Heart right ventricle (tissue), 16 donors: ENCODE data around the gene GALNT8. TPM values are rescaled to one million over a fixed set of nuclear protein-coding genes. Genes with fewer than 3 reads are reported as not detected.

Source experiments
- ATAC-seq, 8 donors: fragments of 200-7000 bp; cut with Tn5 transposase; one replicate each; pipeline ENCODE4 v1.9.1; 2020; ENCODE audit warnings: mild to moderate bottlenecking in 8 of 8, moderate library complexity in 8 of 8, moderate number of reproducible peaks in 1 of 8
- DNase-seq, 2 donors: peaks; one replicate each; pipeline ENCODE4 v3.0.0-alpha.2; 2020
- H3K27ac ChIP-seq, 10 donors: fragments of 200-600 bp; sonication (generic) in 2 of 10; one replicate each; pipeline versions ENCODE4 v1.5.0 to v1.8.0; 2020 to 2022; ENCODE audit warnings: mild to moderate bottlenecking in 3 of 10
- H3K27me3 ChIP-seq, 7 donors: fragments of 200-600 bp; one replicate each; pipeline ENCODE4 v1.8.0; 2021 to 2022; ENCODE audit warnings: mild to moderate bottlenecking in 2 of 7
- H3K36me3 ChIP-seq, 9 donors: fragments of 200-600 bp; sonication (generic) in 1 of 9; one replicate each; pipeline versions ENCODE4 v1.5.0 to v1.8.0; 2020 to 2022; ENCODE audit warnings: mild to moderate bottlenecking in 2 of 9
- H3K4me1 ChIP-seq, 9 donors: fragments of 200-600 bp; sonication (generic) in 1 of 9; one replicate each; pipeline versions ENCODE4 v1.5.0 to v1.8.0; 2020 to 2022; ENCODE audit warnings: mild to moderate bottlenecking in 4 of 9
- H3K4me3 ChIP-seq, 10 donors: fragments of 200-600 bp; sonication (generic) in 2 of 10; one replicate each; pipeline versions ENCODE4 v1.5.0 to v1.8.0; 2020 to 2022; ENCODE audit warnings: mild to moderate bottlenecking in 7 of 10, moderate library complexity in 2 of 10
- H3K9me3 ChIP-seq, 11 donors: fragments of 200-600 bp in 10 of 11; sonication (generic) in 2 of 11; one replicate each; pipeline versions ENCODE4 v1.5.0 to v1.8.0; 2013 to 2022; ENCODE audit warnings: mild to moderate bottlenecking in 2 of 11, control low read depth in 1 of 11, moderate library complexity in 1 of 11
- CTCF ChIP-seq, 9 donors: fragments of 200-600 bp; sonication (generic) in 2 of 9; IDR thresholded peaks; one replicate each; pipeline versions ENCODE4 v1.5.0 to v1.8.0; 2021 to 2022; ENCODE audit warnings: antibody characterized with exemption in 9 of 9, mild to moderate bottlenecking in 5 of 9, moderate library complexity in 1 of 9
- WGBS, 2 donors: extraction: QIAGEN DNeasy Blood & Tissue Kit; methylation state at CpG; one replicate each; pipeline ENCODE4 v1.1.7; 2013; ENCODE audit warnings: inconsistent platforms in 1 of 2; 5-methylcytosine and 5-hydroxymethylcytosine counted together
- intact Hi-C, 10 donors: fragments of 100-400 bp; cut with DNase I; formaldehyde crosslinking; loops; one replicate each; pipeline versions ENCODE4 v1.11.1 to v1.14.2; 2022
- polyA plus RNA-seq, 2 donors: library from polyadenylated mRNA; stranded (reverse); fragments of 200-250 nt; gene quantifications; one replicate each; pipeline ENCODE4 v1.2.3, GENCODE V29; 2013
- total RNA-seq, 10 donors: library from RNA; stranded (reverse); fragmentation: NEBNext Ultra II Directional in 3 of 10; extraction: Animal tissue kit (Norgen Biotek cat#: 25700) in 3 of 10; gene quantifications; one replicate each; pipeline versions ENCODE4 v1.2.1 to v1.2.4, GENCODE V29; 2021 to 2023
- donor health status: Arrhythmogenic right ventricular cardiomyopathy.
- donor health status: ischemic (EF 13 %, LVEDD 7.1; RV severe dilation, severe dysfunction).
- donor health status: healthy with polysubstance abuse.
- donor health status: DM: no; HTN: yes; CAD: no.
- donor health status: DM: no; HTN: no; CAD: no.
- donor health status: ischemic (EF 25% LVEDD 6.9; RV normal size, moderate dysfunction).
- donor health status: ischemic (EF 25% LVEDD 5.7; RV mildly dilated, moderate dysfunction).
- donor health status: healthy.
- donor health status: DM: yes; HTN: yes; CAD: no.
- donor health status: Ischemic cardiomyopathy.
- donor health status: ischemic (EF 35%, LVEDD 5.7; RV mildly dilated, moderate dysfunction).
- donor health status: nonischemic (EF 11% LVEDD 7.7; RV severe dilation, severe dysfunction).
- donor health status: DM: yes; HTN: yes; CAD: no.
- donor health status: PGD.
- donor health status: ischemic (EF 29% LVEDD 5.4; RV normal size, mild dysfunction).
- donor health status: nonischemic (EF 23%, LVEDD 6.1; RV moderate dilation, normal function).

GALNT8 gene
- total and polyA plus RNA-seq, 12 donors = 0.42 to 5.7 (median 1.5) TPM

DNA sequence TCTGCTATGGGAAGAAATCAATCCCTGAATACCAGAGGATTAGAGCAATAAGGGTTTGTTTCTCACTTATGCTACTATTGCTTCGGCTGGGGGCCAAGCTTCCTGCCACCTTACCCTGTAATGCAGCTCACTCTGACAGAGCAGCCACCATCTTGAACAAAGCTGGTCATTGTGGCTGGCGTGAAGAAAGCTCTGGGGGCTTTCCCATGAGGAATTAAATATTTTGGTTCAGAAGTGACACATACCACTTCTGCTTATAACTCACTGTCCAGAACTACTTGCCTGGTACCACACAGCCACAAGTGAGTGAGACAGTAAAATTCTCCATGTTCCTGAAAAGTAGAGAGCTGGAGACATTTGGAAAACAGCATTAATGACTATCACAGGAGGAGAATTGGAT is 82.6 kb downstream of the GALNT8 start:
- peaks cover 0 to 7% (median 0%) of the 10 kb centered on the region in 9 donors for H3K4me1 ChIP-seq
- no peaks in the 10 kb centered on the region for H3K9me3 ChIP-seq
- H3K27me3 ChIP-seq = peaks cover 0 to 14% (median 0%) of the 10 kb centered on the region in 7 donors
- no peak overlapping the region for H3K27ac ChIP-seq
- ATAC-seq (no peak), DNase-seq (no peak)
- no peak for TF ChIP-seq CTCF (IDR thresholded peaks at IDR 0.05)
- 50 to 53% methylated on average over 2 of the region's 2 CpGs for WGBS, 2 donors
- intact Hi-C loops = no loop called here
- H3K36me3 ChIP-seq = no peaks in the 10 kb centered on the region
- H3K4me3 ChIP-seq = no peak overlapping the region

- Histone ChIP-seq H3K27ac (no peak overlapping the region), H3K9me3 (no peaks in the 10 kb centered on the region), H3K36me3 (no peaks in the 10 kb centered on the region), H3K27me3 (peaks cover 7 to 46% (median 28%) of the 10 kb centered on the region in 7 donors), H3K4me1 (peaks cover 8 to 22% (median 13%) of the 10 kb centered on the region in 9 donors), H3K4me3 (no peak overlapping the region)
- intact Hi-C loops = no loop called here
- ATAC-seq = no peak
- no peak for DNase-seq
- 61 to 63% methylated on average over 8 of the region's 8 CpGs for WGBS, 2 donors
- TF ChIP-seq CTCF (IDR thresholded peaks at IDR 0.05) = no peak
Measured at GRCh38 chr12:4806439-4807115, 86.4 kb downstream of the GALNT8 start.

GRCh38 chr12:4807116-4807783 is 87.0 kb downstream of the GALNT8 start:
- no peak overlapping the region for H3K4me3 ChIP-seq
- H3K9me3 ChIP-seq = no peaks in the 10 kb centered on the region
- no peaks in the 10 kb centered on the region for H3K36me3 ChIP-seq
- WGBS, 2 donors = 81 to 83% methylated on average over 6 of the region's 6 CpGs
- no peak for TF ChIP-seq CTCF (IDR thresholded peaks at IDR 0.05)
- H3K4me1 ChIP-seq = peaks cover 8 to 22% (median 13%) of the 10 kb centered on the region in 9 donors
- ATAC-seq (no peak), DNase-seq (no peak)
- intact Hi-C loops = no loop called here
- H3K27me3 ChIP-seq = peaks cover 7 to 50% (median 33%) of the 10 kb centered on the region in 7 donors
- H3K27ac ChIP-seq = no peak overlapping the region

GRCh38 chr12:4807813-4808212 is 87.6 kb downstream of the GALNT8 start:
- ATAC-seq (no peak), DNase-seq (no peak)
- no peaks in the 10 kb centered on the region for H3K9me3 ChIP-seq
- no peak overlapping the region for H3K4me3 ChIP-seq
- H3K27me3 ChIP-seq = peaks cover 7 to 53% (median 38%) of the 10 kb centered on the region in 7 donors
- no peak overlapping the region for H3K27ac ChIP-seq
- intact Hi-C loops = no loop called here
- peaks cover 8 to 22% (median 13%) of the 10 kb centered on the region in 9 donors for H3K4me1 ChIP-seq
- WGBS, 2 donors = 73 to 75% methylated on average over 2 of the region's 2 CpGs
- no peak for TF ChIP-seq CTCF (IDR thresholded peaks at IDR 0.05)
- H3K36me3 ChIP-seq = no peaks in the 10 kb centered on the region
